ENCODE data around the gene DNAAF9. TPM values are rescaled to one million over a fixed set of nuclear protein-coding genes. Genes with fewer than 3 reads are reported as not detected.

Gene DNAAF9
- total RNA-seq, 2 donors from 2014 or later, result 1.2 to 4.0 TPM

DNA sequence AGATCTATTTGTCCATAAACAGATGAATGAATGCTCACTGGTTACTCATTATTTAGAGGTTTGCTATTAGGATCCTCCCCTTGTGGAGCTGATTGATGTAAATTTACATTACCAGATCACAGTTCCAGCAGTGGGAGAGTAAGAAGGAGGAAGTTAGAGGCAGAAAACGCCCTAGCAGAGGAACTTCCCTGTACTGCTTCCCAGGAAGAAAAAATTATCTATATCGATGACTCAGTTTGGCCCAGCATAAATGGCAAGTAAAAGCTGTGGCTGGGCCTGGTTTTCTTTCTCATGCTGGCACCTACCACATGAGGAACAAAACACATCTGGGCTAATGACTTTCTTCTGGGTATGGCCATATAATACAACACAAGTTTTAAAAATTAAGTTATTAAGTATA lies 35.7 kb downstream of the DNAAF9 start:
- DNase-seq, result no peak
- Histone ChIP-seq H3K4me3 (no peak overlapping the region), H3K27ac (no peak overlapping the region), H3K36me3 (no peaks in the 10 kb centered on the region), H3K27me3 (no peaks in the 10 kb centered on the region), H3K9me3 (no peaks in the 10 kb centered on the region), H3K4me1 (no peaks in the 10 kb centered on the region), H3K9ac (ENCODE audit: low read depth in 2 of 2, low read length in 2 of 2) (no peak overlapping the region)
- TF ChIP-seq, protein P1, sequence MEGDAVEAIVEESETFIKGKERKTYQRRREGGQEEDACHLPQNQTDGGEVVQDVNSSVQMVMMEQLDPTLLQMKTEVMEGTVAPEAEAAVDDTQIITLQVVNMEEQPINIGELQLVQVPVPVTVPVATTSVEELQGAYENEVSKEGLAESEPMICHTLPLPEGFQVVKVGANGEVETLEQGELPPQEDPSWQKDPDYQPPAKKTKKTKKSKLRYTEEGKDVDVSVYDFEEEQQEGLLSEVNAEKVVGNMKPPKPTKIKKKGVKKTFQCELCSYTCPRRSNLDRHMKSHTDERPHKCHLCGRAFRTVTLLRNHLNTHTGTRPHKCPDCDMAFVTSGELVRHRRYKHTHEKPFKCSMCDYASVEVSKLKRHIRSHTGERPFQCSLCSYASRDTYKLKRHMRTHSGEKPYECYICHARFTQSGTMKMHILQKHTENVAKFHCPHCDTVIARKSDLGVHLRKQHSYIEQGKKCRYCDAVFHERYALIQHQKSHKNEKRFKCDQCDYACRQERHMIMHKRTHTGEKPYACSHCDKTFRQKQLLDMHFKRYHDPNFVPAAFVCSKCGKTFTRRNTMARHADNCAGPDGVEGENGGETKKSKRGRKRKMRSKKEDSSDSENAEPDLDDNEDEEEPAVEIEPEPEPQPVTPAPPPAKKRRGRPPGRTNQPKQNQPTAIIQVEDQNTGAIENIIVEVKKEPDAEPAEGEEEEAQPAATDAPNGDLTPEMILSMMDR (IDR thresholded peaks at IDR 0.05), result no peak
- intact Hi-C loops (cut with DNase I), result no loop called here

- H3K9me3 ChIP-seq, result no peaks in the 10 kb centered on the region
- no peak overlapping the region for H3K4me3 ChIP-seq
- DNase-seq, result no peak
- H3K9ac ChIP-seq (ENCODE audit: low read depth in 2 of 2, low read length in 2 of 2), result no peak overlapping the region
- H3K27me3 ChIP-seq, result no peaks in the 10 kb centered on the region
- TF ChIP-seq, protein P1 (IDR thresholded peaks at IDR 0.05), result no peak
- no peaks in the 10 kb centered on the region for H3K4me1 ChIP-seq
- intact Hi-C loops (cut with DNase I), result no loop called here
- no peak overlapping the region for H3K27ac ChIP-seq
- H3K36me3 ChIP-seq, result no peaks in the 10 kb centered on the region
Measured at GRCh38 chr20:3367089-3367488, 40.4 kb downstream of the DNAAF9 start.

DNA sequence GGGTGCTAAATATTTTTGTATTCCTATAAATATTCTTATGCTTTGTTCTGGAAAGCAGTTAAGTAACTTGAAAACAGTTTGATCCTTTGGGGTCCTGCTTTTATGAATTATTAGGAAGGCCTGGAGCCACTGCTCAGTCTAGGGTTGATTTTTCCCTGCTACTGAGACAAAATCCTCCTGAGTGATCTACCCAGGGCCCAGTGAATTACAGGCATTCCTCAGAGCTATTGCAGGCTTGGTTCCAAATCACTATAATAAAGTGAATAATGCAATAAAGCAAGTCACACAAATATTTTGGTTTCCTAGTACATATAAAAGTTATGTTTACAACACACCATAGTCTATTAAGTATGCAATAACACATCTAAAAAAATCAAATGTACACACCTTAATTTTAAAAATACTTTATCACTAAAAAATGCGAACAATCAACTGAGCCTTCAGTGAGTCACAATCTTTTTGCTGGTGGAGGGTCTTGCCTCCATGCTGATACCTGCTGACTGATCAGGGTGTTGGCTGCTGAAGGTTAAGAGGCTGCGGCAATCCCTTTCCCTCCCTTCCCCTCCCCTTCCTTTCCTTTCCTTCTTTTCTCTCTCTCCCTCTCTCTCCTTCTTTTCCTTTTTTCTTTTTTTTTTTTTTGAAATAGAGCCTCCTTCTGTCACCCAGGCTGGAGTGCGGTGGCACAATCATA lies 43.0 kb downstream of the DNAAF9 start:
- Histone ChIP-seq H3K36me3 (no peaks in the 10 kb centered on the region), H3K27ac (no peak overlapping the region), H3K27me3 (no peaks in the 10 kb centered on the region), H3K4me1 (no peaks in the 10 kb centered on the region), H3K9me3 (no peaks in the 10 kb centered on the region), H3K4me3 (no peak overlapping the region), H3K9ac (ENCODE audit: low read depth in 2 of 2, low read length in 2 of 2) (no peak overlapping the region)
- intact Hi-C loops (cut with DNase I), result no loop called here
- TF ChIP-seq, protein P1 (IDR thresholded peaks at IDR 0.05), result no peak
- no peak for DNase-seq

DNA sequence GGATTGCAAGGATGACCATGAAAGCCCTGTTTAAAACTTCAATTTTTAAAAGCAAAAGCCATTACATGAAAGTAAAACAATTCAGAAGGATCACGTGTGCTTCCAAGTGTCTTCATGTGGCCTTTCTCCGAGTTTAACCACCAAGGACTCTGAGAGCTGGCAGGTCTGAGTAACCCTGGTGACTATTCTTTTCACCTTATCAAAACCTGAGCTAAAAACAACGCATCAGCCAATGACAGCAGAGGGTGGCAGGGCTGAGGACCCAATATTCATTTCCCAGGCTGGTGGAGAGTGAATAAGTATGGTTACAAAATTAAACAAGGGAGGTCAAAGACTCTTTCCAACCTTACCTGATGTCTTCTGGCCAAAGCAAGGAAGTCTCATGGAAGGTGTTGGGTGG lies 46.7 kb downstream of the DNAAF9 start:
- Histone ChIP-seq H3K9me3 (no peaks in the 10 kb centered on the region), H3K27ac (no peak overlapping the region), H3K36me3 (no peaks in the 10 kb centered on the region), H3K4me1 (no peaks in the 10 kb centered on the region), H3K27me3 (no peaks in the 10 kb centered on the region), H3K9ac (ENCODE audit: low read depth in 2 of 2, low read length in 2 of 2) (no peak overlapping the region), H3K4me3 (no peak overlapping the region)
- intact Hi-C loops (cut with DNase I), result no loop called here
- TF ChIP-seq, protein P1 (IDR thresholded peaks at IDR 0.05), result no peak
- DNase-seq, result no peak

- intact Hi-C loops (cut with DNase I), result no loop called here
- no peaks in the 10 kb centered on the region for H3K27me3 ChIP-seq
- no peak overlapping the region for H3K9ac ChIP-seq (ENCODE audit: low read depth in 2 of 2, low read length in 2 of 2)
- H3K27ac ChIP-seq, result no peak overlapping the region
- H3K36me3 ChIP-seq, result no peaks in the 10 kb centered on the region
- TF ChIP-seq, protein P1 (IDR thresholded peaks at IDR 0.05), result no peak
- no peaks in the 10 kb centered on the region for H3K4me1 ChIP-seq
- H3K9me3 ChIP-seq, result no peaks in the 10 kb centered on the region
- H3K4me3 ChIP-seq, result no peak overlapping the region
- no peak for DNase-seq
Measured at GRCh38 chr20:3358676-3359340, 48.7 kb downstream of the DNAAF9 start.

Other genes starting within 250 kb of the DNAAF9 start
- gene FASTKD5, start 247.8 kb downstream of the DNAAF9 start, total RNA-seq, result 10 to 100 TPM; 17.3 to 19.8 TPM
- gene UBOX5, start 247.8 kb downstream of the DNAAF9 start, total RNA-seq, result 1 to 10 TPM; 6.5 to 6.6 TPM
- gene LZTS3, start 234.1 kb downstream of the DNAAF9 start, total RNA-seq, result 1 to 10 TPM; 7.9 to 8.3 TPM
- gene DDRGK1, start 203.0 kb downstream of the DNAAF9 start, total RNA-seq, result 10 to 100 TPM; 57.8 to 88.6 TPM
- gene ITPA, start 198.2 kb downstream of the DNAAF9 start, total RNA-seq, result 10 to 100 TPM; 35.2 to 67.6 TPM
- 1 to 10 TPM; 1.2 to 2.6 TPM for gene SLC4A11, start 168.5 kb downstream of the DNAAF9 start, total RNA-seq
- gene ATRN, start 63.3 kb upstream of the DNAAF9 start, total RNA-seq, result 10 to 100 TPM; 17.0 to 23.1 TPM